Tibial nerve (tissue), 4 donors: ENCODE results near the gene ARHGEF1. TPM values are rescaled to one million over a fixed set of nuclear protein-coding genes. Genes with fewer than 3 reads are reported as not detected.

Source experiments
- DNase-seq, 2 donors: peaks; one replicate each; pipeline ENCODE4 v3.0.0-alpha.2; 2019; ENCODE audit warnings: low spot score in 2 of 2
- H3K27ac ChIP-seq, 4 donors: fragments of 200-600 bp; sonication (generic) in 3 of 4; one replicate each; pipeline ENCODE4 v1.5.1; 2017 to 2019; ENCODE audit warnings: mild to moderate bottlenecking in 1 of 4
- H3K27me3 ChIP-seq, 2 donors: fragments of 200-600 bp; sonication (generic) in 1 of 2; one replicate each; pipeline versions ENCODE4 v1.5.1 to v1.6.0; 2017 to 2019
- H3K36me3 ChIP-seq, 3 donors: fragments of 200-600 bp; sonication (generic); one replicate each; pipeline ENCODE4 v1.5.1; 2018 to 2019
- H3K4me1 ChIP-seq, 4 donors: fragments of 200-600 bp; sonication (generic) in 3 of 4; one replicate each; pipeline ENCODE4 v1.5.1; 2017 to 2019
- H3K4me3 ChIP-seq, 4 donors: fragments of 200-600 bp; sonication (generic) in 3 of 4; one replicate each; pipeline ENCODE4 v1.5.1; 2017 to 2019; ENCODE audit warnings: mild to moderate bottlenecking in 1 of 4, moderate library complexity in 1 of 4
- H3K9me3 ChIP-seq, 4 donors: fragments of 200-600 bp; sonication (generic) in 3 of 4; one replicate each; pipeline ENCODE4 v1.5.1; 2017 to 2019
- CTCF ChIP-seq, 5 experiments: fragments of 200-600 bp in 3 of 5; fragments of 450-650 bp in 2 of 5; sonication (generic) in 3 of 5; IDR thresholded peaks; one replicate each; pipeline ENCODE4 v1.5.1; 2016 to 2019; ENCODE audit warnings: antibody characterized with exemption in 5 of 5, mild to moderate bottlenecking in 3 of 5, moderate library complexity in 2 of 5
- EP300 ChIP-seq, 2 donors: sonication (generic); formaldehyde crosslinking; IDR thresholded peaks; one replicate each; pipeline ENCODE4 v1.6.1; 2017; ENCODE audit warnings: antibody characterized with exemption in 2 of 2, mild to moderate bottlenecking in 1 of 2
- POLR2A ChIP-seq, 2 donors: fragments of 450-650 bp; IDR thresholded peaks; one replicate each; pipeline ENCODE4 v1.6.1; 2017; ENCODE audit warnings: antibody characterized with exemption in 2 of 2, mild to moderate bottlenecking in 2 of 2, moderate library complexity in 2 of 2
- WGBS, 2 donors: methylation state at CpG; one replicate each; pipeline ENCODE4 v1.1.5; 2018; 5-methylcytosine and 5-hydroxymethylcytosine counted together
- total RNA-seq, 4 donors: library from RNA; depleted of rRNA; stranded (reverse); fragments of >200 nt; gene quantifications; one replicate each; pipeline ENCODE4 v1.1.0, GENCODE V29; 2016

ARHGEF1 gene
- total RNA-seq, 4 donors from 2014 or later = 68.4 to 225 (median 121) TPM

GRCh38 chr19:41876847-41877832, 5.8 kb upstream of the ARHGEF1 start, which contains the start of gene CD79A:
TSS of gene CD79A (plus strand) at chr19:41877279. CDS start at chr19:41877305, 26 bp downstream.
- H3K4me3 ChIP-seq = peak within 1 kb of the TSS in 1 of 4 donors; percentile 36
- no peaks in the 10 kb centered on the region for H3K27me3 ChIP-seq
- H3K27ac ChIP-seq = peak within 1 kb of the TSS in 1 of 4 donors; percentile 75
- TF ChIP-seq POLR2A (IDR thresholded peaks at IDR 0.05) = no peak
- TF ChIP-seq EP300 (IDR thresholded peaks at IDR 0.05) = no peak
- no peak for TF ChIP-seq CTCF (IDR thresholded peaks at IDR 0.05)
- peaks cover 0 to 10% (median 1%) of the 10 kb centered on the region in 4 donors for H3K4me1 ChIP-seq
- H3K36me3 ChIP-seq = peaks cover 0 to 8% (median 0%) of the 10 kb centered on the region in 3 donors
- 49 to 68% methylated on average over 8 to 9 of the region's 9 CpGs for WGBS, 2 donors
- DNase-seq = no peak
- no peaks in the 10 kb centered on the region for H3K9me3 ChIP-seq

- Histone ChIP-seq H3K27ac (peak overlapping the region in 1 of 4 donors; percentile 75), H3K4me1 (peaks cover 0 to 9% (median 2%) of the 10 kb centered on the region in 4 donors), H3K9me3 (no peaks in the 10 kb centered on the region), H3K36me3 (no peaks in the 10 kb centered on the region), H3K4me3 (peak overlapping the region in 1 of 4 donors; percentile 36), H3K27me3 (no peaks in the 10 kb centered on the region)
- TF ChIP-seq POLR2A (IDR thresholded peaks at IDR 0.05) = no peak
- no peak for TF ChIP-seq CTCF (IDR thresholded peaks at IDR 0.05)
- no peak for TF ChIP-seq EP300 (IDR thresholded peaks at IDR 0.05)
- DNase-seq = no peak
- 65 to 66% methylated on average over 13 to 17 of the region's 17 CpGs for WGBS, 2 donors
Observed at GRCh38 chr19:41877916-41878905, 4.8 kb upstream of the ARHGEF1 start.

GRCh38 chr19:41879080-41879479, 3.9 kb upstream of the ARHGEF1 start:
- no peaks in the 10 kb centered on the region for H3K27me3 ChIP-seq
- no peak overlapping the region for H3K4me3 ChIP-seq
- WGBS, 2 donors = 75 to 84% methylated on average over 4 to 21 of the region's 21 CpGs
- TF ChIP-seq CTCF (IDR thresholded peaks at IDR 0.05) = no peak
- TF ChIP-seq POLR2A (IDR thresholded peaks at IDR 0.05) = no peak
- TF ChIP-seq EP300 (IDR thresholded peaks at IDR 0.05) = no peak
- no peaks in the 10 kb centered on the region for H3K9me3 ChIP-seq
- H3K27ac ChIP-seq = no peak overlapping the region
- no peaks in the 10 kb centered on the region for H3K36me3 ChIP-seq
- DNase-seq = no peak
- H3K4me1 ChIP-seq = peaks cover 0 to 9% (median 2%) of the 10 kb centered on the region in 4 donors

- no peaks in the 10 kb centered on the region for H3K9me3 ChIP-seq
- H3K4me1 ChIP-seq = peaks cover 0 to 14% (median 4%) of the 10 kb centered on the region in 4 donors
- H3K36me3 ChIP-seq = no peaks in the 10 kb centered on the region
- H3K4me3 ChIP-seq = no peak overlapping the region
- no peaks in the 10 kb centered on the region for H3K27me3 ChIP-seq
- DNase-seq = no peak
- TF ChIP-seq POLR2A (IDR thresholded peaks at IDR 0.05) = no peak
- no peak overlapping the region for H3K27ac ChIP-seq
- 73 to 80% methylated on average over 7 of the region's 7 CpGs for WGBS, 2 donors
Observed at GRCh38 chr19:41879670-41880328, 3.2 kb upstream of the ARHGEF1 start.

GRCh38 chr19:41880329-41880708, 2.7 kb upstream of the ARHGEF1 start:
- TF ChIP-seq POLR2A (IDR thresholded peaks at IDR 0.05) (no peak), EP300 (IDR thresholded peaks at IDR 0.05) (no peak), CTCF (IDR thresholded peaks at IDR 0.05) (no peak)
- Histone ChIP-seq H3K9me3 (no peaks in the 10 kb centered on the region), H3K4me1 (peaks cover 0 to 19% (median 9%) of the 10 kb centered on the region in 4 donors), H3K36me3 (no peaks in the 10 kb centered on the region), H3K27me3 (no peaks in the 10 kb centered on the region), H3K27ac (no peak overlapping the region), H3K4me3 (no peak overlapping the region)
- WGBS, 2 donors = 60 to 65% methylated on average over 5 of the region's 5 CpGs
- DNase-seq = no peak
